ENCODE measurements around the gene MUC5AC. TPM values are rescaled to one million over a fixed set of nuclear protein-coding genes. Genes with fewer than 3 reads are reported as not detected.

MUC5AC gene
- polyA plus RNA-seq, 1 donor from 2014 or later: not detected

- no peak overlapping the region for H3K4me2 ChIP-seq (ENCODE audit: low read length)
These were observed 37.0 kb upstream of the MUC5AC start for GRCh38 chr11:1120532-1121330.

GRCh38 chr11:1121331-1121812, 36.4 kb upstream of the MUC5AC start:
- no peak overlapping the region for H3K4me3 ChIP-seq (ENCODE audit: low read length)
- H3K9ac ChIP-seq (ENCODE audit: low read length): no peak overlapping the region
- H3K79me2 ChIP-seq (replicated peaks; ENCODE audit: insufficient read depth, low read length): no peaks in the 10 kb centered on the region
- H3K27ac ChIP-seq (ENCODE audit: low read length): no peak overlapping the region
- no peaks in the 10 kb centered on the region for H3K9me2 ChIP-seq (ENCODE audit: insufficient read depth, low read length)
- H3K9me3 ChIP-seq (ENCODE audit: low read length): no peaks in the 10 kb centered on the region
- H4K20me1 ChIP-seq (ENCODE audit: insufficient read depth): no peaks in the 10 kb centered on the region
- no peak for TF ChIP-seq MXI1 (conservative IDR thresholded peaks at IDR 0.05; ENCODE audit: poor library complexity, severe bottlenecking)
- no peak for TF ChIP-seq TAF1 (IDR thresholded peaks at IDR 0.05; ENCODE audit: low read depth)
- no peak for TF ChIP-seq CTCF (IDR thresholded peaks at IDR 0.05; ENCODE audit: poor library complexity, severe bottlenecking)
- no peak for TF ChIP-seq SMC3 (conservative IDR thresholded peaks at IDR 0.05; ENCODE audit: poor library complexity)
- TF ChIP-seq EZH2 (IDR thresholded peaks at IDR 0.05; ENCODE audit: borderline replicate concordance, insufficient read depth, low read length, poor library complexity, severe bottlenecking): no peak
- no peak for TF ChIP-seq EP300 (conservative IDR thresholded peaks at IDR 0.05; ENCODE audit: poor library complexity, severe bottlenecking)
- no peak for TF ChIP-seq RAD21 (conservative IDR thresholded peaks at IDR 0.05)
- no peak for TF ChIP-seq REST (IDR thresholded peaks at IDR 0.05; ENCODE audit: borderline replicate concordance)
- TF ChIP-seq POLR2AphosphoS5 (IDR thresholded peaks at IDR 0.05): no peak
- H3F3A ChIP-seq (ENCODE audit: insufficient read depth, low read length, poor library complexity, severe bottlenecking): no peaks in the 10 kb centered on the region
- no peaks in the 10 kb centered on the region for H3K27me3 ChIP-seq (ENCODE audit: insufficient read depth, low read depth, low read length)
- no peaks in the 10 kb centered on the region for H3K36me3 ChIP-seq (ENCODE audit: insufficient read depth, low read length)
- no peak overlapping the region for H2AFZ ChIP-seq (ENCODE audit: low read depth, low read length)
- no peak overlapping the region for H3K4me2 ChIP-seq (ENCODE audit: low read length)

More at GRCh38 chr11:1120532-1121330, 37.0 kb upstream of the MUC5AC start:
- Histone ChIP-seq H3K36me3 (ENCODE audit: insufficient read depth, low read length) (no peaks in the 10 kb centered on the region), H4K20me1 (ENCODE audit: insufficient read depth) (no peaks in the 10 kb centered on the region), H3K79me2 (replicated peaks; ENCODE audit: insufficient read depth, low read length) (no peaks in the 10 kb centered on the region), H3K27ac (ENCODE audit: low read length) (no peak overlapping the region), H3K9me2 (ENCODE audit: insufficient read depth, low read length) (no peaks in the 10 kb centered on the region), H3K4me3 (ENCODE audit: low read length) (no peak overlapping the region), H3K27me3 (ENCODE audit: insufficient read depth, low read depth, low read length) (no peaks in the 10 kb centered on the region), H3K9me3 (ENCODE audit: low read length) (no peaks in the 10 kb centered on the region), H2AFZ (ENCODE audit: low read depth, low read length) (no peak overlapping the region), H3F3A (ENCODE audit: insufficient read depth, low read length, poor library complexity, severe bottlenecking) (no peaks in the 10 kb centered on the region), H3K9ac (ENCODE audit: low read length) (no peak overlapping the region)
- TF ChIP-seq SMC3 (conservative IDR thresholded peaks at IDR 0.05; ENCODE audit: poor library complexity) (no peak), CTCF (IDR thresholded peaks at IDR 0.05; ENCODE audit: poor library complexity, severe bottlenecking) (no peak), TAF1 (IDR thresholded peaks at IDR 0.05; ENCODE audit: low read depth) (no peak), EZH2 (IDR thresholded peaks at IDR 0.05; ENCODE audit: borderline replicate concordance, insufficient read depth, low read length, poor library complexity, severe bottlenecking) (no peak)
